Limb (tissue), 2 donors: ENCODE measurements around the gene GLCE.
A peak's percentile ranks its signal among the peaks of the same experiment; 100 is the strongest.

ENCODE experiments used
- DNase-seq, 2 donors: peaks; one replicate each; pipeline ENCODE4 v3.0.0-alpha.2; 2016; ENCODE audit errors: extremely low spot score in 2 of 2

The GLCE gene

DNA sequence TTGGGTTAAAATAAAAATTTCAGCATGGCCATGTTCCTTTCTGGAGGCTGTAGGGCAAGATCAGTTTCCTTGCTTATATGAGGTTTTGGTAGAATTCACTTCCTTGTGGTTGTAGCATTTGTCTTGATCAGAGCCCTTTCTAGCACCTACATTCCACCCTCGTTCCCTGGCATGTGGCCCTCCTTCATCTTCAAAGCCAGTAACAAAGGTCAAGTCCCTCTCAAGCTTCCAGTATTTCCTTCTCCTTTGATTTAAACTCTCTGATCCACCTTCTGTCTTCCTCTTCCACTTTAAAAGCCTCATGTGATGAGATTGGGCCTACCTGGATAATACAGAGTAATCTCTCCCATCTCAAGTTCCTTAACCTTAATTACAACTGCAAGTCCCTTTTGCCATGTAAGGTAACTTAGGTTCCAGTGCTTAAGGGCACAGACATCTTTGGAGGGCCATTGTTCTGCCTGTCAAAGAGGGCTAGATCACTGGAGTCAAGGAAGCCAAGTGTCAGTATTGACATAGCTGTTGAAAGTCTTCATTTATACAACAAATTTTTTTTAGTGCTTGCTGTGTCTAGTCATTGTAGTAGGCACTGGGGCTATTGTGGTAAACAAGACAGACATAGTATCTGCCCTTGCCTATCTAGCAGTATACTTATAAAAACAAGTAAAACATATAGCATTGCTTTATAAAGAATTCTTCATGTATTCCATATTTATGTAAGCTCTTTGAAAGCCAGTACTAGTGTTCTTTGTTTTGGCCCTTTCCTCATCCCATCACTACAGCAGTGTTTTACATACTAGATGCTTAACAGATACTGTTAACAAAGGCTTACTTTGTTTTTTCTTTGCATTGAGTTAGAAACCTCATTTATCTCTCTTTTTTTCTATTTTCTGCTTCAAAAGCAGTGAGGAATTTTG lies 40.7 kb downstream of the GLCE start:
- no peak for DNase-seq

DNA sequence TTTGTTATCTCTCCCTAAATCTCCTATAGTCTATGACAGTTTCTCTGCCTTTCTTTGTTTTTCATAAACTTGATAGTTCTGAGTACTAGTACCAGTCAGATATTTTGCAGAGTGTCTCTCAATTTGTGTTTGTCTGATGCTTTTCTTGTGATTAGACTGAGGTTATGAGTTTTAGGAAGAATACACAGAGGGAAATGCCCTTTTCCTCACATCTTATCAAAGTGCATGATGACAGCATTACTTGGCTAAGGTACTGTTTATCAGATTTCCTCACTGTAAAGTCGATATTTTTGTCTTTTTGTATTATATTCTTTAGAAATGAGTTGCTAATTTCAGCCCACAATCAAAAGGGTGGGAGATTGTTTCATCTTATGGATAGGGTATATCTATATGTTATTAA lies 45.6 kb downstream of the GLCE start:
- no peak for DNase-seq

DNA sequence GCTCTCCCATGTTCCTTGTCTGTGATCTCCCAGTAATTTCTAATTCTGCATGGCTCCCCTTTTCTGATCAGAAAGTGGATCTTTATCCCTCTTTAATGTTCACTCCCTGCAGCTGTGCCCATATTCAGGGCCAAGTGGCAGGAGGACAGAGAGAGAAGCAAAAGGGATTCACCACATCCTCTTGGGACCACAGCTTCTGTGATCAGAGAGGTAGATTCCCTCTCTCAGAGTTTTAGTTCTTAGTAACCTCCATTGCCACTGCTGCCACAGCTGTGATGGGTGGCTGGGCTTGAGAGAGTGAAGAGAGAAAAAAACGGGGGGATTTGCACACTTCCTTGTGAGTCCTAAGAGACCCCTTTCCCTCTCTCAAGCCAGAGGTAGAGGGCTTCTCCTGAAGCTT lies 49.2 kb downstream of the GLCE start:
- no peak for DNase-seq

DNA sequence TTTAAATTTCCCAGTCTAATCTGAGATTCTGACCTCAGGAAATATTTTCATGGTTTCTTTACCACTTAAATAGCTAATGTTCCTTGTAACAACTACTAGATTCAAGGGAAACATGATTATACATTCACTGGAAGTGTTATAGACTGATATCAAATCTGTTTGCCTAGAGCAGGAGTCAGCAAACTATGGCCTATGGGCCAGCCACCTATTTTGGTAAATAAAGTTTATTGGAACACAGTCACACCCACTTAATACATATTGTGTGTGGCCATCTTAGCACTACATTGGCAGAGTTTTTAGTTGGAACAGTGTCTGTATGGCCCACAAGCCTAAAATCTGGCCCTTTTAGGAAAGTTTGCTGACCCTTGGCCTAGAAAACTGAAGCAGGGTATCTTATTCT lies 50.1 kb downstream of the GLCE start:
- DNase-seq, result no peak

DNA sequence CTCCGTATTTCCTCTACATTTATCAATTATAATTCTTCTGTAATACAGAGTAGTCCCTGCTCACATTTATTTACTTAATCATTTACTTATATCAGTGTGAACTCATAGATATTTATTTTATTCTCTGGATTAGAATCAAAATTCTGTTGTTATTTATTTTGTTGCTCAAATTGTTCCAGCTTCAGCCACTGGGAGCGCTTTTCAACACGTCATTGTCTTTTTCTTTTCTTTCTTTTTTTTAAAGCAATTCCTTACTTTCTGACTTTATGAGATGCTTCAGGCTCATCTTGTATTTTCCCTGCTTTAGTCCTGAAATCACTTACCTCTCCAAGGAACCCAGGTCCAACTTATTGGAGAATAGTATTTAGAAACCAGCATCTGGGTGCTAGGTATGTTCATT lies 53.4 kb downstream of the GLCE start:
- no peak for DNase-seq

DNA sequence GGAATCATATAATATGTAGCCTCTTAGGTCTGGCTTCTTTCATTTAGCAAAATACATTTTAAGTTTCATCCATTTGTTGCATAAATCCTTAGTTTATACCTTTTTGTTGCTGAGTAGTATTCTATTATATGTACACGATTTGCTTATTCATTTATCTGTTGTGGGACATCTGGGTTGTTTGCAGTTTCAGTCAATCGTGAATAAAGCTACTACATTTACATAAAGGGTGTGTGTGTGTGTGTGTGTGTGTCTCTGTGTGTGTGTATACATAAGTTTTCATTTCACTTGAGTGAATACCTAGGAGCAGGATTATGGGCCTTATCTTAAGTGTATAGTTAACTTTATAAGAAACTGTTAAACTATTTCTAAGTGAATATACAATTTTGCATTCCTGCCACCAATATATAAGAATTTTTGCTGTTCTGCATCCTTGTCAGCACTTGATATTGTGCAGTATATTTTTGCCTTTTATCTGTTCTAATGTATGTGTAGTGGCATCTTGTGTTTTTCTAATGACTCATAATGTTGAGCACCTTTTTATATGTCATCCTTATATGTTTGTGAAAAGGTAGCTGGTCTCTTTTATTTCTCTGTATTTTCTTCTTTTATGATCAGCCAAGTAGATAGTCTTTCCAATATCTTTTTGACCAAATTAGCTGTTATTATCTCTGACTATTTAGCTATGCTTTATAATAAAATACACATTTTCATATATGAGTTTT lies 55.0 kb downstream of the GLCE start:
- DNase-seq, result no peak

DNA sequence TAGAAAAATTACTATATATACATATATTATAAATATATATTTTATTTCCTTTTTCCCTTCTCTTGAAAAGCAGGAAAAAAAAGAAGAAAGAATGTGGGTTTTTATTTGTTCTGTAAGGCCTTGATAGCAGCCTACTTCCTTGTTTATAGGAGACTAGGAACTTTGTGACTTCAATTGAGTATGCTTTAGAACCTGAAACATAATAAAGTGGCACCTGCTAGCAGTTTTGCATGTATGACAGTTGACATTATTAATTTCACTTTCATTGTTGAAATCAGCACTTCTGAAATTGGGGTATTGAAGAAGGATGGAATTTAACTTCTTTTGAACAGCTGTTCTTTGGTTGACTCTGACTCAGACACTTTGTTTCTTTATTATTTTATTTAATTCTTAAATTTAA lies 56.9 kb downstream of the GLCE start:
- DNase-seq, result no peak

DNA sequence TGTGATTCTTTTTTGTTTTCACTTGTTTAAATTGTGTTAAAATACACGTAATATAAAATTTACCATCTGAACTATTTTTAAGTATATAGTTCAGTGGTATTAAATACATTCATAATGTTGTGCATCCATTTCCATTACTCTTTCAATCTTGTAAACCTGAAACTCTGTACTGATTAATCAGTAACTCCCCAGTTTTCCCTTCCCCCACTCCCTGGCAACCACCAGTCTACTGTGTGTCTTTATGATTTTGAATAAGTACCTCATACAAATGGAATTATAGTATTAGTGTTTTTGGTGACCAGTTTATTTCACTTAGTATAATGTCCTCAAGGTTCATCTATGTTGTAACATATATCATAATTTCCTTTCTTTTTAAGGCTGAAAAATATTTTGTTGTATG lies 59.3 kb downstream of the GLCE start:
- no peak for DNase-seq

DNA sequence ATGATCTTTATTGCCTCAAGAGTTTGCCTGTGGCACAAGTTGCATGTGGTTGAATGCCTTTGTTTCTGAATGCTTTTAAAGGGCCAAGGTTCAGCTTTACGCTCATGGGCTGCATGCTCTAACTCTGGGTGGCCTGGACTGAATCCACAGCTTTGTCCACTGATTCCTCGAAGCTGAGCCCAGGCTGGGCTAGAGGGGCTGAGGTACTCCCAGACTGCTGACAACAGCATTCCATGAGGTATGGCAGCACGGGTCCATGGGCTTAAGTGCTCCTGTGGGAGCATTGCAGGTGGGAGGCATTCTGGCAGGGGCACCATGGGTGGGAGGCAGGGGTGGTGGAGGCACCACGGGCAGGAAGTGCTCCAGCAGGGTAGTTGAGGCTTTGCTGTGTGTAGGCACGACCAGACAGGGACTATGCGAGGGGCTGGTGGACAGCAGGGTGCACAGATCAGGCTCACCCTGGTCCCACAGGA lies 61.6 kb downstream of the GLCE start:
- no peak for DNase-seq

DNA sequence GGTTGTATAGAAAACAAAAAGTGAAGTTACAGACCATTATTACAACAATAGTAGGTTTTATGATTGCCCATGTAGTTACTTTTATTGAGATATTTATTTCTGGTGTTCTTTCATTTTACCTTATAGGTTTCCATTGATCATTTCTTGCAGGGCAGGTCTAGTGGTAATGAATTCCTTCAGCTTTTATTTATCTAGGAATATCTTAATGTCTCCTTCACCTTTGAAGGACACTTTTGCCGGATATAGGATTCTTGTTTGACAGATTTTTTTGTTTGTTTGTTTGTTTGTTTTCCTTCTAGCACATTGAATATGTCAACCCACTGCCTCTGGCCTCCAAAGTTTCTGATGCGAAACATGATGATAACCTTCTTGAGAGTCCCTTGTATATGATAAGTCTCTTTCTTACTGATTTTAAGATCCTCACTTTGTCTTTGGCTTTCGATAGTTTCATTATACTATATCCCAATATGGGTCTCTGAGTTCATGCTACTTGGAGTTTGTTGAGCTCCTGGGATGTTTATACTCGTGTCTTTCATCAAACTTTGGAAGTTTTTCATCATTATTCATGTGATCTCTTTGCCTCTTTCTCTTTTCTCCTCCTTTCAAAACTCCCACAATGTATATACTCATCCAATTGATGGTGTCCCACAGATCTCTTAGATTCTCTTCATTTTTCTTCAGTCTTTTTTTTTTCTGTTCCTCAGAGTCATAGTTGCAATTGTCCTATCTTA lies 62.8 kb downstream of the GLCE start:
- DNase-seq, result no peak

DNA sequence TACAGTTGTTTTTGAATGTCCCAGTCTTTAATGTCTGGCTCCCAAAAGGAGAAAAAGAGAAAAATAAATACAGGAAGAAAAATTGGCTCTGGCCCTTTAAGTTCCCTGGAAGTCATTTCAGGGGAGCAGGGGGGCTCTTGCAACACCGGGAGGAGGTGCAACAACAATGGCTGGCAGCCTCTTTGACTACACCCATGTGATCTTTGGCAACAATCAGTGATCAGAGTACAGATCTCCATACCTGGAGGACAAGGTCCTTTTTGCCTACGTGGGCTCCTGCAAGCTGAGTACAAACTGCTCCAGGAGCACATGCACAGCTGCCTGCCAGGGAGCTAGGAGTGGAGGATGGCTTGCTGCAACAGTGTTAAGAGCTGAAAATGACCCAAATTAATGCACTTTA lies 63.9 kb downstream of the GLCE start:
- DNase-seq, result no peak

DNA sequence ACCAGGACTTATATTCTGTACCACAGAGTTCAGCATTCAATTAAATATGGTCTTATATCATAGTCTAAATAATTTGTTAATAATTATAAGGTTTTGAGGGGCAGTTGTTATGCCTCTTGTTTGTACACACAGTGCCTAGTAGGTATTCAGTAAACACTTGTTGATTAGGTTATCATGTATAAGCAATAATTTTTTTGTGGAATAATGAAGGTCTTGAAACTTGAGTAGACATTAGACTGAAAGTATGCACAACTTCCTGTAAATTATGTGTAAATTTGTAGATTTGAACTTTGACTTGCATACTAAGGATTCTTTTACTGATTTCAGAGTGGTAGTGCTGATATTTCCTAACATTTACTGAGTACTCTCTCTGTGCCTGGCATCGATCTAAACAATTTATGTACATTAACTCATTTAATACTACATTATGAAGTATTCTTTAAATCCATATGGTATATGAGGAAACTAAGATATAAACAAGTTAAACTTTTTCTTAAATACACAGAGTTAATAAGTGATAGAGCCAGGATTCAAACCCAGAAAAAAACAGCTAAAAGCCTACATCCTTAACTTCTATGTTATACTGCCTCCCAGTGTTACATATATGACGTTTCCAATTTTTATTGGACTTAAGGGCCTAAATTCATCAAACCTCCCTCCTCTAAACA lies 65.1 kb downstream of the GLCE start:
- peak in 1 of 2 donors; percentile 9 for DNase-seq

DNA sequence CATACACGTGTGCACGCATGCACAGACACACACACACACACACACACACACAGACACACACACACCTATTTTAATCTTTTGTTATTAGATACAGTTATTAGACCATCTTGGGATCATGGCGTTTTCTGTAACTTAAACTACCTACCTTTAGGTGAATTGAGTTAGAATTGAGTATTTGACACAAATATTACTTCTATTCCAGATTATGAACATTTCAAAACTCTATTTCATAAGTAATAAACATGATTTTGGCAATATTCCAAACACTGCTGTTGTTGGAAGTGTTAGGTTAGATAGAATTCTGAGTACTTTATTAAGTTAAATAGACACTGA lies 65.6 kb downstream of the GLCE start:
- DNase-seq, result no peak

DNA sequence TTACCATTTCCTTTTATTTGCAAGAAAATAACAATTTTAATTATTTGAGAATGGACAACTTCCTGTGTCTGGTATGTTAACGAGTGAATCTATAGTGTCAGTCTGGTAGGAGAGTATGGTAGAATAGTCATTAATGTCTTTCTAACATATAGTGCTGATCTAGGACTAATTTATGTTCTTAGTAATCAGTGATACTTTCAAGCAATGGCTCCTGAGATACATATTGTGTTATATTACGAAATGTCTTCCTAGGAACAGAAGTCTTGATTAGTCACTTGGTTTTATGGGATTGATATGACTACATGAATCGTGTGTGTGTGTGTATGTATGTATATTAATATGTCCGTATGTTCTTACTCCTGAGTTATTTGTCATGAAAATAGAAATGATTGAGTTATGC lies 71.7 kb downstream of the GLCE start:
- DNase-seq, result no peak

DNA sequence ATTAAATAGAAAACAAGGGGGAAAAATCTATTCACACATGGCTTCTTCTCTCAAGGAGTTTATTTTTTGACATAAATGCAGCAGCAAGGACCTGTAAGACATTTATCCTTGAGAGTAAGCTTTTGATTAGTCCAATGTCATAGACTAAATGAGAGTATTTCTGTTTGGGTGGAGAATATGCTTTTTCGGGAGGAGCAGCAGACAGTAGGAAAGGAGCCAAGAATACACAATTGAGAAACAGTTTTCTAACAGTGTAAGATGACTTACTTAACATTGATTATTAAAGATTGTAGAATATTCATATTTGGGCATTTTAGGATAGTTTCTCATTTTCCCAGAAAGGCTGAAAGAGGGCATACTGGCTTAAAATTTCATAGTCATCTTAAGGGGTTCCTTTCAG lies 72.3 kb downstream of the GLCE start:
- DNase-seq, result no peak

DNA sequence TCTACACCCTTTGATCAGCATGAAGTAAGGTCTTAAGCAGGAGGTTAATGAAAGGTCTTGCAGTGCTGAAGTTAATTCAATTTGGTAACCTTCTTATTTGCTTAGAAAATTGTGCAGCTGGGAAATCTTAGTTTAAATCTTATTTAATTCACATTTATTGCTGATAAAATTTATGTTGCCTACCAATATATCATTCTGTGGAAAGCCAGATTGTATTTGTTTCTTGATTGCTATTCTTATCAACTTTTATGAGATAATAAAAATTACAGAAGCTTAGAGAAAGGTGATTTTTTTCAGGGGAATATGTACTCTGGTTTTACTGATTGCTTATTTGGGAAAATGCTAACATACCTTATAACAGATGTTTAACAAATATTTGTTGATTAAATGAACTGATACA lies 74.2 kb downstream of the GLCE start:
- DNase-seq, result no peak

DNA sequence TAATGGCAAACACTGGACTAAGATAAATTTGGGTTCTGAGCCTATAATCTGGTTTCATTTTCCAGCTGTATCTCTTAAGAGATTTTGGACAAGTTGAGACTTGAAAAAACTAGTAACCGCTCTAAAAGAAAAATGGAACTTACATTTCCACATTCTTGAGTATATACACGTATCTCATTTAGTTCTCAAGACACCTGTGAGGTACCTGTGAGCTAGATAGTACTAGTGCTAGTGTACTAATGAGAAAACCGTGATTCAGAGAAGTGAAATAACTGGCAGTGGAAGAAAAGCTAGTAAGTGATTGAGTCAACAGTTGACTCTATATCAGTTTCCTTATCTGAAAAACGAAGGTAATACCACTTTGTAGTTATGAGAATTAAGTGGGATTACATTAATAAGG lies 76.1 kb downstream of the GLCE start:
- DNase-seq, result no peak

DNA sequence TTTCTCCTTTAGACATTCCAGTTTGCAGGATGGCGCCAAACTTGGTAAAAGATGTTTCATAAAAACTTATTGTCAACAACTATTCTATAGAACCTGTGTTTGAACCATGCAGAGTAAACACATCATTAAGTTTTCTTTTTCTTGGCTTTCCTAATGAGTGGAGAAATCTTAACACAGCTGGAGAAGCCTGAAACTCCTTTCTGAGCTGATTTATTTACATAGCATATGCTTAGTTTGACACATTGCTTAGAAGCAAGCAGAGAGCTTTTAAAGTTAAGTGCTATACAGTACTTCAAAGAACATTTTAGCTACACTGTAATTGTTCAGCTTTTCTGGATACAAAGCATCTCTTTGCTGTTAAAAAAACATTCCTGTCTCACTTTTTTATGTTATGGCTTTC lies 77.3 kb downstream of the GLCE start:
- no peak for DNase-seq

DNA sequence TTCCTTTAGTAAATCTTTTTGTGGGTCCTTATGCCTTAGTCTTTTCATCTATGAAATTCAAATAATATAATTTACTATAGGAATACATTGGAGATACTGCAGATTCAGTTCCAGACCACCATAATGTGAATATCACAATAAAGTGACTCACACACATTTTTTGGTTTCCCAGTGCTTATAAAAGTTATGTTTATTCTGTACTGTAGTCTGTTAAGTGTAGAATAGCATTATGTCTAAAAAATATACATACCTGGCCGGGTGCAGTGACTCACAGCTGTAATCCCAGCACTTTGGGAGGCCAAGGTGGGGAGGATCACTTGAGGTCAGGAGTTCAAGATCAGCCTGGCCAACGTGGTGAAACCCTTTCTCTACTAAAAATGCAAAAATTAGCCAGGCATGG lies 84.4 kb downstream of the GLCE start:
- no peak for DNase-seq

DNA sequence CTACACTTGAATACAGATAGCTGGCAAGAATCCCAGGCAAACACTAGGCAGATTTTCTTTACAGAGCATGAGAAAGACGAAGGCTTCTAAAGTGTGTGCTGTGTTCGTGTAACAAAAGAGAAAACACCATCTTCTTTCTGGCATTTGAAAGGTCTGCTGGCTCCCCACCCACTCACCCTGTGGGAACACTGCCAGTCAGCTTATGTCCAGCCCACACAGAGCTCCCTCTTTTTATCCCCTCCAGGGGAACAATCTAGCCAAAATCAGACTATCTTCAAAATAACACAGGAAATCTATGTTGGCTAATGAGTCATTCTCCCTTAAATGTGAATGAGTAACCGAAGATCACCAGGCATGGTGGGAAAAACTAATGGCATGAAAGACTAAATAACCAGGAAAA lies 92.7 kb downstream of the GLCE start:
- no peak for DNase-seq

DNA sequence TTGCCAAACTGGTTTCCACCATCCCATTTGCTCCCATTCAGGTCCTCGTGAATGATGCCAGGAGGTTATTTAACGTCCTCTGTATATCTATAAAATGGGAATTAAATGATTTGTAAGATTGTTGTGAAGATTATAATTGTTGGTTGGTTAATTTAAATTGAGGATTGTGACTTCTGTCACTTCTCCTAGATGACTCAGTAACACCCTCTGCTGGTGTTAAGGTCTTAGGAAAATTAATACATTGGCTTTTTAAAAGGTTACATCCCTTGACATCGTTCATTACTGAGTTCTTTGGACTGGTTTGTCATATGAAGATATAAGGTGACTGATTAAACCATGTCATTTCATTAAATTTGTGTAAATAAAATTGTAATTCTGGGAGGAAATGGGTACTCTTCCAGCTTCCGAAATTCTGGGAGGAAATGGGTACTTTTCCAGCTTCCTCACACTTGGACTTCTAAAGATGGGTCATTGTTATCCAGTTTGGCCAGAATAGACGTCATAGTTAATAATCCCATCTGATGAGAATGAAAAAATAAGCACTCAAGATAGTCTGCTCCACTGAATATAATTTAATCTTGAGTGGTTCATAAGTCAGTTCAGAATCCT lies 105.0 kb downstream of the GLCE start:
- DNase-seq, result no peak
